ENCODE results near the gene NEK6.

Gene NEK6

DNA sequence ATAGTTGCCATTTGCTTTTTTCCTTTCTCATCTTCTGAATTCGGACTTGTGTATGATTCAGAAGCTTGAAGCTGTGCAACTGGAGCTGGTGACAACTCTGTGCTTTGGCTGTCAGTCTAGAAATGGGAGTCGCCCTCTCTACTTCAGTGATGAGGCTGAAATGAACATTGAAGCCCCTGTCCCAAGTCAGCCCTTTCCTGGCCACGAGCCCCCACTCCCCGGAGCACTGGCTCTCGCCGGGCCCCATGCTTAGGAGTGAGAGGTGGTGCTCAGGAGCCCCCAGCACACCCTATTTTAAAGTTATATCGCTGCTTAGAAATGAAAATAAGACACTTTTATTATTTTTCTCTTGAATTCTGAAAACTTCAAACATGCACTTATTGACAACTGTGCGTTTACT, 91.5 kb downstream of the NEK6 start:
- no peak for DNase-seq
- TF ChIP-seq POLR2A (IDR thresholded peaks at IDR 0.05; ENCODE audit: low read length) (no peak), GATA1 (IDR thresholded peaks at IDR 0.05; ENCODE audit: low read depth, low read length) (no peak)

DNA sequence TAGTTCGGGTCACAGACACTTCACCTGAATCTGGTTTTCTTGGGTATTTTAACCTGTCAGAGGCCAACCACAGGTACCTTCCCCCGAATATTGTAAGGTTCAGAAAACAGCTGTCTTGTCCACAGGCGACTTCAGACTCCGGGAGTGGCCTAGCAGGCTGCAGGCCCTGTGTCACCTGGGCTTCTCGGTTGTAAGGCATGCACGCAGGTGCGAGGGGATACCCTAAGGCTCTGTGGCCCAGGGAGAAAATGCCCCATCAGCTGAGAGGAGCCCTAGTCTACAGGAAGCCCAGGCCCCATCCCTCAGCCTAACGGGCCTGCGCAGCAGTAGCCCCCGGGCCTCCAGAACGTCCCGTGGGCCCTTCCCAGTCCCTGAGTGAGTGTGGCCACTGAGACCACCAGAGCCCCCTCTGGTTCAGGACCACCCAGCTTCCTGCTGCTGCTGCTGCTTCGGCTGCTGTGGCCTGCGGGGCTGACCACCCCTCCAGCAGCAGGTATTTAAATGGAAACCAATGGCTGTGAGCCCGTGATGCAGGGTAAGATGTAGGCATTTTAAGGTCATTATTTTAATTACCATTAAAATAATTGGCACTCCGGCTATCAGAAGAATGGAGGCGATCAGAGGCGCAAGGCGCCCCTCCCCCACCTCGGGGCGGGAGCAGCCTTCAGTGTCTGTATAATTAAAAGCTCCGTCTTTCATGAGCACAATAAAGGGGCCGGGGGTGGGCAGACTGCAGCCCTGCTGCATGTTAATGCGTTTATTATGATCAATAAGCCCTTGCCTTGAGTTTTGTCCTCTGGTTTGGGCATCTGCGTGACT, 92.1 kb downstream of the NEK6 start:
- TF ChIP-seq POLR2A (IDR thresholded peaks at IDR 0.05; ENCODE audit: low read length) (no peak), GATA1 (IDR thresholded peaks at IDR 0.05; ENCODE audit: low read depth, low read length) (no peak)
- DNase-seq = no peak

DNA sequence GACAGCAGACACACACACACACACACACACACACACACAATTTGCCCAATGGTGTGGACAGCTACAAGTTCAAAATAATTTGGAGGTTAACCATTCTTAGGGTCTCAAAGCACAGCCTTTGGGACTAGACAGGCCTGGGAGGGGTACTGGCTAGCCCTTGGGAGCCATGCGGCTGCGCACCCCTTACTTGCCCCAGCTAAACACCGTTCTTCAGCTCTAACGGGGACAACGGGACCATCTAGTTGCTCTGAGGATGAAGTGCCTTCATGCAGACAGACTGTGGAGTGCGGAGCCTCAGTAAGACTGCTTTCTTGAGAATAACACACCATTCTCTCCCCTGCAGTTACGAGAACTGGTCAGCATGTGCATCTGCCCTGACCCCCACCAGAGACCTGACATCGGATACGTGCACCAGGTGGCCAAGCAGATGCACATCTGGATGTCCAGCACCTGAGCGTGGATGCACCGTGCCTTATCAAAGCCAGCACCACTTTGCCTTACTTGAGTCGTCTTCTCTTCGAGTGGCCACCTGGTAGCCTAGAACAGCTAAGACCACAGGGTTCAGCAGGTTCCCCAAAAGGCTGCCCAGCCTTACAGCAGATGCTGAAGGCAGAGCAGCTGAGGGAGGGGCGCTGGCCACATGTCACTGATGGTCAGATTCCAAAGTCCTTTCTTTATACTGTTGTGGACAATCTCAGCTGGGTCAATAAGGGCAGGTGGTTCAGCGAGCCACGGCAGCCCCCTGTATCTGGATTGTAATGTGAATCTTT, 92.9 kb downstream of the NEK6 start:
- no peak for DNase-seq
- TF ChIP-seq GATA1 (IDR thresholded peaks at IDR 0.05; ENCODE audit: low read depth, low read length) (no peak), POLR2A (IDR thresholded peaks at IDR 0.05; ENCODE audit: low read length) (no peak)

DNA sequence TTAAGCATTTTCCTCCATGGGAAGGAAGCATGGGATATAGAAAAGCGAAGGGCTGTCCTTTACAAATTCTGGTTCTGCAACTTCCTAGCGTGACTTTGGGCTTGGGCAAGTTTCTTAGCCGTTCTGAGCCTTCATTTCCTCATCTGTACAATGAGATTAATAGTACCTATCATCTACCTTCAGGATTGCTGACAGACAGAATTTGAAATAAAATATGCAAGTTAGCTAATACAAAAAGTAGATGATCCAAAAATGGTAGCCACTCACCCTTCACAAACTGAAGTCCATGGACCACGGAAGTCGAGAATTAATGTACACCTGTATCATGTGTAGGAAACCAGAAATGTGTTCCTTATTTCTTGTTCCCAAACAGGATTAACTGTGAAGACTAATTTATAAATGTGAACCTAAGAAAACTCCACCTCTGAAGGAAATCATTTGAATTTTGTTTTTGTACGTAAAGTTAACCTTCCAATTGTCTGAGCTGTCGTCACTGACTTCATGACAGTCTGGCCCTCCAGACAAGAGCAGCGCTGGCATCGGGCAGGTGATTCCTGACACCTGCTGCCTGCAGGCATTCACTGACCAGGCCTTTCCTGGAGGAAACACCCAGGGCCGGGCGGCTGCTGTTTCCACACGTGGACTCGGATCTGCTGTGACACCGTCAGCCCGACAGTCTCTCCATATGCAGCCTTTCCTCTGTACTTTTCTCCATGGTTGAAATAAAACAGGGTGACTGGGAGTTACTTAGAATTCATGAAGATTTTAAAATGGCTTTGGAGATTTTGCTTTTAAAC, 94.1 kb downstream of the NEK6 start:
- DNase-seq = no peak

DNA sequence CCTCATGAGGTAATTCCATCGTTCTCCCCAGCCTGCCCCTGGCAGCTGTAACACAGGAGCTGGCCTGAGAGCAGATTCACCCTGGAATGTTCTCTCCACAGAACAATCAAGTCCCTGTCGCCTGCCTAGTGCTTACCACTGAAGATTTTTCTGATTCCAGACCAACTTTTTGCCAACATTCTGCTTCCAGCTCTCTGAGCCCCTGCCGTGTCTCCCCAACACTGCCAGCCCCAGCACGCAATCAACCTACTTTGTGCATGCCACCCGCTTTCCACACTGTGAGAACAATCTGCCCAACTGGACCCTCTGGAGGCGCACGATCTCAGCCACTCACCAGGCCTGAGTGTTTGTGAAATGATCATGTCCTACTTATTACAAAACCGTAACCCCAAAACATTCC, 94.9 kb downstream of the NEK6 start:
- TF ChIP-seq GATA1 (IDR thresholded peaks at IDR 0.05; ENCODE audit: low read depth, low read length) = no peak
- no peak for TF ChIP-seq POLR2A (IDR thresholded peaks at IDR 0.05; ENCODE audit: low read length)

More for the DNA sequence above, 94.1 kb downstream of the NEK6 start:
- no peak for TF ChIP-seq POLR2A (IDR thresholded peaks at IDR 0.05; ENCODE audit: low read length)
- TF ChIP-seq GATA1 (IDR thresholded peaks at IDR 0.05; ENCODE audit: low read depth, low read length) = no peak

DNA sequence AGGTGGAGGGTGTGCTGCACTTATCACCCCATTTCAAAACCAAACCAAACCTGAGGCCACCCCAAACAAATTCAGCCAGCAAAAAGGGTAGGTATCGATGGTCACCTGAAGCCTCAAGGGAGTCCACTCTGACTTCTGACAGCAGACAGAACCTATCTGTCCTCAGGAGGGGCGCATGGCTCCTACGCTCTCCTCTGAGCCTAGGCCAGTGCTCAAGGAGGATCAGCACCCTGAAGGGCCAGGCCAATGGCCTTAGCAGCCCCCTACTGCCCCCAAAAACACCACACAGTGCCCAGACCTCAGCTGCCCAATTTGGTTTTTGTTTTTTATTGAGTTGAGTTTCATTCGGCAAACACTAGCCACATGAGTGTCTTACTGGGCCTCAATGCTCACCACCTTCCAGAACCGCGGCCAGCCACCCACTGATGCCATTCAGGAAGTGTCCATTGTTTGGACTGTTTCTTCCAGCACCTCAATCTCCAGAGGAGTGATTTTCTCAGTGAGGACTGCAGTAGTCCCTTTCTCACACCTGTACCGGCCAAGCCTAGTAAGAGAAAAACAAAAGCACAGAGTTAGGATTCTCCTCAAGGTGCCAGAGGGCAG, 95.5 kb downstream of the NEK6 start:
- TF ChIP-seq GATA1 (IDR thresholded peaks at IDR 0.05; ENCODE audit: low read depth, low read length) (no peak), POLR2A (IDR thresholded peaks at IDR 0.05; ENCODE audit: low read length) (no peak)
- DNase-seq = no peak

More for the DNA sequence above, 94.9 kb downstream of the NEK6 start:
- DNase-seq = no peak

DNA sequence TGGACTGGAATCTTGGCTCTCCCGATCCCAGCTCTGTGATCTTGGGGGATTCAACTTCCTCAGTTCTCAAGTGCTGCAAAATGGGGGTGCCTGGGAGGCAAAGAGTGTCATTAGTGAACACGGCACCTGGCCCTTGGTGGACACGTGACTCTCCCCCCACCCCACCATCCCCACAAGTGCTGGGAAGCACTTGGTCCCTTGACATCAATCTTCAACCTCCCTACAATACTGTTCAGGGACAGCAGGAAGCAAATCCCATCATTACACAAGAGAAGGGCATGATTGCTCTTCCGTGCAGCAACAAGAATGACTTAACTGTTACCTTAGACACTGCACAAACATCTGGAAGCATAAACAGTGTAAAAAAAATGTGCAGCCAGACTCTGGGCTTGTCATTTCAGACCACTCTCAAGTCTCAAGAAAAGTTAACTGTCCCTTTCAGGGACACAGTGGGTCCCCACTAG, 96.1 kb downstream of the NEK6 start:
- DNase-seq = no peak

DNA sequence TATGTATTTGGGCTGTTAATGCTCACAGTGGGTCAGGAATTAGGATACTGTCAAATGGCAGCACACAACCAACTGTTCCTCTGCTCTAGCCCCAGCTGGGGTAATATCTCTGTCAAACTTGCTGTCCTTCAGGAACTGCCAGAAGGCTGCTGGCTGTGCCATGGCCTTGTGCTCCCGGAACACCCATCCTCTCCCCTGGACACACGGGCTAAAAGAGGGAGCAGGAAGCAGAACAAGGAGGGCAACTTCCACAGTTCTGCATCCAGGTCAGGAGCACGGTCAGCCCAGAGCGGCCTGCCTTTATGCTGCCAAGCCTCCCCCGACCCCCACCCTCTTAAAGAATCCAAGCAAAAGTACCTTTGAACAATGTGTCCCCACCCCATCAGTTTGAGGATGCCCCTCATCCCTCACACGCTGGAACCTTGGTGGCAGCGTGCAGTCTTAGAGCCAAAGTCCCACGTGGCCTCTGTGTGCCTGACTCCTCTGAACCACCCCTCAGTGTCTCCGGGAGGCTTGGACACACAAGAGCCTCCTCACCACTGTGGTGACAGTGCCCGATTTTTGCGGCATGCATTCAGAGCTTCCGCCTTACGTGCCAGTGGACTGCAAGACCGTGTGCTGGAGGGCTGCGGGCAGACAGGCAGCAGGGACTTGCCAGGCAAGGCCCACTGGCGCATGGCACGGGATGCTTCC, 96.7 kb downstream of the NEK6 start:
- DNase-seq = no peak

More for the DNA sequence above, 96.1 kb downstream of the NEK6 start:
- TF ChIP-seq POLR2A (IDR thresholded peaks at IDR 0.05; ENCODE audit: low read length) = no peak
- TF ChIP-seq GATA1 (IDR thresholded peaks at IDR 0.05; ENCODE audit: low read depth, low read length) = no peak

DNA sequence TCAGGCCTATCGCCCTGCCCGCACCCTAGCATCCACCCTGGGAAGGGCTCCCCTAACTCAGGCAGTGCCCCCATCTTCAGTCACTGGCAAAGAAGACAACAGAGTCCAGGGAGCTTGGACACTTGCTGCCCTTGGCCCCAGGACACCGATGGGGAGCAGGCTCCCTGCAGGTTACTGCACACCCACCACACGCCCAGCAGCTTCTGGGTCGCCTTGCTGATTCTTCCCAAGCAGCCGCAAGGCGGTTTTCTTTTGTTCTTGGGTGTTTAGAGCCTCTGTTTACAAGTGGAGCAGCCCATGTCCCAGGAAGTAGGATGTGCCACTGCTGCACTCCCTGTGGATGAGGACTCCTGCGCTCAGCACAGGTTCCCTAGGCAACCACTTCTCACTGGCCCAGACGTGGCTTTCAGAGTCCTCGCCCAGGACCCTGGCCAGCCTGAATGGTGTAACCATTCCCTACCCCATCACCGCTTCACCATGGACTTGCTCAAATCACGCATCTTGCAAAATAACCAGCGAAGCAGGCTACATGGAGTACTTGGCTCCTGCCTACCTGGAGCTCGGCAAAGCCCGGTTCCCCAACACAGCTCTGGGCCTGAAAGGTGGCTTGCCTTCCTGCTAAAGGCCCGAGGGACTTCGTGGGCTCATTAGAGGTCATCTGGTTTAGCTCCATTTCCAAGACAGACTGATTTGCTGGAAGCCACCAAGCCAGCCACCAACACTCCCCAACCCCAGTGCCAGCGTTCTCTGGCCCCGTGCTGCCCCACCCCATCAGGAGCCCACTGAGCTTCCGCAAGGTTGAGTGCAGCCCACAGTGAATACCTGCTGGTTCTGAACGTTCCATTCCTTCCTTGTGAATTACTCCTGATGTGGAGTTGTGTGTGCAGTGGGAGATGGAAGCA, 97.5 kb downstream of the NEK6 start:
- TF ChIP-seq POLR2A (IDR thresholded peaks at IDR 0.05; ENCODE audit: low read length) = no peak
- no peak for TF ChIP-seq GATA1 (IDR thresholded peaks at IDR 0.05; ENCODE audit: low read depth, low read length)
- DNase-seq = no peak

More for the DNA sequence above, 96.7 kb downstream of the NEK6 start:
- TF ChIP-seq GATA1 (IDR thresholded peaks at IDR 0.05; ENCODE audit: low read depth, low read length) (no peak), POLR2A (IDR thresholded peaks at IDR 0.05; ENCODE audit: low read length) (no peak)

DNA sequence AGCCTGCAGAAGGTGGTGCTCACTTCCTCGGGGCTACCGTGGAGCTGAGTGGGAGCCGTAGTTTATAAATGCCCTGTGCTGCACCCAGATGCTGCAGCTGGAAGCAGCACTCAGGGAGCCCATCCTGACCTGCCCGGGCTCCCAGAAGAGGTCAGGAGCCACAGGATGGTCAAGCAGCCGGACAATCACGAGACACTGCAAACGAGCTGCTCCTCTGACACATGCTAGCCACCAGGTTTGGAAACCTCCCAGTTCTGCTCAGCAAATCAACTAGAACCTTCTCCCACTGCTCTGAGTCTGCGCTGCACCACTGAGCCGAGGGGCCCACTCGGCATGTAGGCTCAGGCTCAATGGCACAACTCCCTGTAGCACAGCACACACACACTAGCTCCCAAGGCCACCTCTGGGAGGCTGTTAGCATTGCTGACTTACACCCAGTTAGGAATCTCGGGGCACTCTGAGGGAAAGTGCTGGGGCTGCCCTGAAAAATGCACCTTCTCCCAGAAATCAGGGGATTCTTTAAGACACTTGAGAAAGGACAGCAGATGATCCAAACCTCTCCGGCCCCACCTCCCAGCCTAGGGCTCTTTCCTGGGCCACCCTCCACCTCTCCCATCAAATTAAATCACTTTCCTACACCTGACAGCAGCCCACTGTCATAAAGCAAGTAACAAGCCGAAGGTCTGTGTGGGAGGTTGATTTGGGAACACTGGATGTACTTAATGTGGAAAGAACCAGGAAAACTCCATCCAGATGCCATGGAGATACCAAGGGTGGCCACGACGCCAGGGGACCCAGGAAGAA, 98.4 kb downstream of the NEK6 start:
- DNase-seq = no peak
- no peak for TF ChIP-seq POLR2A (IDR thresholded peaks at IDR 0.05; ENCODE audit: low read length)
- no peak for TF ChIP-seq GATA1 (IDR thresholded peaks at IDR 0.05; ENCODE audit: low read depth, low read length)

DNA sequence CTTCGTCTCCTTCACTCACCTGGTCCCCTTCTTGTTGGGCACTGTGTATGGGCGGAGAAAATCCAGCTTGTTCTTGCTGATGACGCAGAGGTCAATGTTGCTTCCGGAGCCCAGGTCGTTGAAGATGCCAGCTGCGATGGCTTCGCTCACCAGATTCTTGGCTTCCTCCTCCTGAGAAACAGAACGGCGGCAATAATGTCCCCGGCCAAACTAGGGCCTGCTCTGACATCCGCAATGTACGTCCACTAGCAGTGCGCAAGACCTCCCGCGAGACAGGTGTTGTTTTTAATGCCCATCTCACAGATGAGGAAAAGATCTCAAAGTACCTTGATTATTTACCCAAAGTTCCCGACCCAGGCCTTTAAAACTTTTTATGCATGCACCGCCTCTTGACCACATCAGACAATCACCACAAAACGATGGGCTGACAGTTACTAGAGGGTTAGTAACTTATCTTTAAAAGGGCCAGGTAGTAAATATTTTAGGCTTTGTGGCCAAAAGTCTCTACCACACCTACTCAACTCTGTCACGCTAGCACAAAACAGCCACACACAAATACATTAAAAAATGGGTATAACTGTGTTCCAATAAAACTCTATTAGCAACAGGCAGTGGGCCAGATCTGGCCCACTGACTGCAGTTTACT, 99.1 kb downstream of the NEK6 start:
- TF ChIP-seq POLR2A (IDR thresholded peaks at IDR 0.05; ENCODE audit: low read length) = no peak
- TF ChIP-seq GATA1 (IDR thresholded peaks at IDR 0.05; ENCODE audit: low read depth, low read length) = no peak
- DNase-seq = no peak
